Activated naive CD8-positive, alpha-beta T cell treated with anti-CD3 and anti-CD28 coated beads, Interleukin-2, amount 50 U/mL, for 16 hours (primary cell): ENCODE results near the gene ROBO4.

Experiments used
- DNase-seq: peaks from one replicate; pipeline ENCODE4 v3.0.0-alpha.2; 2020; ENCODE audit warnings: low read depth, low spot score

The ROBO4 gene

GRCh38 chr11:124841840-124842239 is 55.8 kb downstream of the ROBO4 start:
- DNase-seq = no peak

- DNase-seq = no peak
These were observed 56.5 kb downstream of the ROBO4 start for GRCh38 chr11:124841201-124841600.

- no peak for DNase-seq
These were observed 57.0 kb downstream of the ROBO4 start for GRCh38 chr11:124840666-124841065.

GRCh38 chr11:124839972-124840621 is 57.6 kb downstream of the ROBO4 start:
- no peak for DNase-seq

DNA sequence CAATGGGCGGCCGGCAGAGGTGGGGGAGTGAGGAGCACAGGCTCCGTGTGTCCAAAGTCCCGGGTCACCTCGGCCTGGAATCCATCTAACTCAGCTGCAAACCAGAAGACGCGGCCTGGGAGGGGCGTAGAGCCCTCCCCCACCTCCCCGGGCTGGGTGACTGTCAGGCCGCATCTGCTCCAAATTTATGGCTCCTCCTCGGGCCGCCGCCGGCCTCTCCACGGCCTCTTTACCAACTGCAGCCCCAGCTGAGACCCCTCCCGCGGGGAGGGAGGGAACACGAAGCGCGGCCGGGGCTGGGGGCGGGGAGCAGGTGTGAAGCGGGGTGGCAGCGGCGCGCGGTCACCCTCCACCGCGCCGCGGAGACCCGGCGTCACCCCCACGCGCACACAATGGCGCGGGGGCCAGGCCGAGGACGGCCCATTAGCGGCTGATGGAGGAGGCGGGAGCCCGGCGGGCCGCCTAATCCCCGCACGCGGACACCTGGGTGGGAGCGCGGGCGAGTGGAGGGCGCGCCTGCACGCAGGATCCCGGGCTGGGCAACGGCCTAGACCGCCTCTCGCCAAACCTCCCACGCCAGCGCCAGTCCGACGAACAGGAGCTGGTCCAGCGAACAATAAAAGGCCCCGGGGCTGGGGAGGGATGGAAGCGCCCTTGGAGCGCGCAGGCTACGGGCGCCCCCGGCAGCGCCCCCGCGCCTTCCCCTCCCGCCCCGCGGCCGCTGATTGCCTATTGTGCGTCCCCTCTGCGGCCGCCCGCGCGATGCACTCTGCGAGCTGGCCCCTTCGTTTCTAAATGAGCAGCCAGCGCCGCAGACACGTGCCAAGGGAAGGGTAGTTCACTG is 58.3 kb downstream of the ROBO4 start:
- no peak for DNase-seq

DNA sequence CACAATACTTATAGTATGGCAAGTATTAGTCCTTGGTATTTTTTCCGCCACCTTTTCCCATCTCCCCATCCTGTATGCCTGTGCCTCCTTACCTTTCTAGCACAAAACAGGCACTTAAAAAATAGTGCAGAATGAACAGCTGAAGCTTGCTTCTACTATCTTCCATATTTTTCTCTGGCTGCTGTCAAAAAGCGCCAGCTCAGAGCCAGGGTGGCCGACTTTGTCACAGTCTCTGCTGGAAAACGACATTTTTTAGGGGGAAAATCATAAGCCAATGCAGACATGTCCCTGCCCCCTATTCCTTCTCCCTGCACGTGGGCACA is 58.9 kb downstream of the ROBO4 start:
- no peak for DNase-seq

DNA sequence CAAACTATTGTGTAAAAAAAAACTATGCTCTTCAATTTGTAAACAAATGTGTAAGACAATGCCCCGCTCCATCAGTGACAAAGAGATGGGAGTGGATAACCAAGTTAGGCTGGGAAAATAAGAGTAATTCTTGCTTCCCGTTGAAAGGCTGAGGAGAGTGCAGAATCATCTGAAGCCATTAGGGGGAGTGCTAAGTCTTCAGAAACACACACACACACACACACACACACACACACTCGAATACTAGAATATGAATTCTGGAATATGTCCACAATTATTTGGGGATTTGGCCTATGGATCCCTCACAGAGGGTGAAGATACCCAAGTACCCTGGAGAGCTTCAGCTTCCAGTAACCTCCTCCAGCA is 60.2 kb downstream of the ROBO4 start:
- no peak for DNase-seq

GRCh38 chr11:124835918-124836317 is 61.7 kb downstream of the ROBO4 start:
- DNase-seq = no peak

DNA sequence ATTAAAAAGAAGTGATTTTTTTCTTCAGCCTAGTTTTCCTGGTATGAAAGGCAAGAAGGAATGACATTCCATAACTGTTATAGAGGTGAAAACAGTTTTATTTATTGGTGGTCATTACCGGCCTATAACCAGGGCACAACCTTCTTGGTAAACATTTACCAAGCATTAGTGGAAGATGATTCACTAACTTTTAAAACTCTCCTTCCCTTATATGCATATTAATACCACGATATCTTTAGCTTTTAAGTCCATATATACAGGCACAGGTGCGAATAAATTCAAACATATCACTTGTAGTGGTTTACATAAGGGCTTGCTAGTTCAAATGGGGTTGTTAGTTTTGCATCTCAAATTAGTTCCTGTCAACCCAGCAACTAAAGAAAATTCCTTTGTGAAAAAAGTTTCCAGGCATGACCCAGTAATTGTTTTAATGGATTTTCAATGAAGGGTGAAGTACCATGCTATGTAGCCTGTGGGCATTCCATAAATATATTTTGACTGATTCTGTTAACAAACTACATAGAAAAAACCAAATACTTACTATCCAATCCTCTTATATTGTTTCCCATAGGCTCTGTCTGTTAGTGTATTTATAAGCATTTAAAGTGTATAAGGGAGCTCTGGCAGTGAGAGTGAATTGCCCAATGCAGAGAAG is 63.0 kb downstream of the ROBO4 start:
- no peak for DNase-seq
